Activated T-cell treated with anti-CD3 and anti-CD28 coated beads, Interleukin-2, amount 50 U/mL, for 24 hours (primary cell): ENCODE results near the gene PLEKHN1.

Experiments
- DNase-seq: peaks from one replicate; pipeline ENCODE4 v3.0.0-alpha.2; 2020
- H3K27ac Mint-ChIP-seq: 2 replicates; pipeline ENCODE4 v1.8.0; 2020; ENCODE audit warnings: mild to moderate bottlenecking, mixed read lengths
- H3K27me3 Mint-ChIP-seq: 2 replicates; pipeline ENCODE4 v1.8.0; 2020; ENCODE audit warnings: mixed read lengths
- H3K36me3 Mint-ChIP-seq: 2 replicates; pipeline ENCODE4 v1.8.0; 2020; ENCODE audit warnings: low read depth, mixed read lengths
- H3K4me1 Mint-ChIP-seq: 2 replicates; pipeline ENCODE4 v1.8.0; 2020; ENCODE audit warnings: low read depth, mixed read lengths
- H3K4me3 Mint-ChIP-seq: 2 replicates; pipeline ENCODE4 v1.8.0; 2020; ENCODE audit warnings: mild to moderate bottlenecking, moderate library complexity, mixed read lengths
- H3K9me3 Mint-ChIP-seq: 2 replicates; pipeline ENCODE4 v1.8.0; 2020; ENCODE audit warnings: mixed read lengths

The PLEKHN1 gene

GRCh38 chr1:925561-926421, 40.5 kb upstream of the PLEKHN1 start:
- H3K9me3 Mint-ChIP-seq, result no peaks in the 10 kb centered on the region
- H3K4me3 Mint-ChIP-seq, result peak overlapping the region; percentile 47
- DNase-seq, result no peak
- H3K36me3 Mint-ChIP-seq, result no peaks in the 10 kb centered on the region
- H3K4me1 Mint-ChIP-seq, result peaks cover 15% of the 10 kb centered on the region
- H3K27ac Mint-ChIP-seq, result no peak overlapping the region
- H3K27me3 Mint-ChIP-seq, result peaks cover 59% of the 10 kb centered on the region

- DNase-seq, result no peak
- Mint-ChIP-seq H3K9me3 (no peaks in the 10 kb centered on the region), H3K27ac (no peak overlapping the region), H3K4me3 (no peak overlapping the region), H3K36me3 (no peaks in the 10 kb centered on the region), H3K27me3 (peaks cover 55% of the 10 kb centered on the region), H3K4me1 (peaks cover 10% of the 10 kb centered on the region)
Measured at GRCh38 chr1:927234-927633, 39.0 kb upstream of the PLEKHN1 start.

GRCh38 chr1:927748-928147, 38.5 kb upstream of the PLEKHN1 start:
- peaks cover 50% of the 10 kb centered on the region for H3K27me3 Mint-ChIP-seq
- H3K27ac Mint-ChIP-seq, result no peak overlapping the region
- peaks cover 10% of the 10 kb centered on the region for H3K4me1 Mint-ChIP-seq

DNA sequence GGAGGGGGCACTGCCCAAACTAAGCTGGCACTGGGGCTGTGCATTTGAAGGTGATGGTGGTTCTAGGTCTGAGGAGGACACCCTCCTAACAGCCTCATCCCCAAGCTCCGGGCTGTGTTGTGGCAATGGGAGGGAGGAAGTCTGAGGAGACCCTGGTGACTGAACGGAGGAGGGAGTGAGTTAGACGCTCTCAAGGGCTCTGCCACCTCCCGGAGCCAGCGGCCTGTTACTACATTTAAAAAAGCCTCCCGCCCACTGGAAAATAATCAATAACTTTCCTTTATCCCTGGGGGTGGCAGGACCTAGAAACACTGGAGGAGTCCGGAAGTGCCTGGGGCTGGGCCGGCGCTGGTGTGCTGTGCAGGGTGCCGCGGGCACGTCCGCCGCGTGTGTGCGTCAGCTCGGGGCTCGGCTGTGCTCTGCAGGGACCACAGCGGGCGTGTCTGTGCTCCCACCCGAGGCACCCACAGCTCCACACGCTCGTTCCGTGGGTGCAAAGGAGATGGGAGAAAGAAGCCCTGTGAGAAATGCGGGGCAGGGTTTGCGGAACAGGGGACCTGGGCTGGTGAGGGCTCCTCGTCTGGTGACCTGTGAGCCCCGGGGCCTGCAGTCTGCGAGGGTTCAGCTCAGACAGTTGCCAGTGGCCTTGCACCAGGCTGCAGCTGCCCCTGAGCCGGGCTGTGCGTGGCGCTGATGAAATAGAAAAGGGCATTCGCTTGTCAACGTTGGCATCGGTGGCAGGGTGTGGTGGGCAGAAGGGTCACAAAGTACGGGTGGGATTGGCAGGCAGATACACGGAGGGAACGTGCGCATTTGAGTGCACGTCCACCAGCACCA, 37.2 kb upstream of the PLEKHN1 start:
- no peaks in the 10 kb centered on the region for H3K36me3 Mint-ChIP-seq
- H3K4me1 Mint-ChIP-seq, result peaks cover 3% of the 10 kb centered on the region
- H3K27ac Mint-ChIP-seq, result no peak overlapping the region

More at GRCh38 chr1:927748-928147, 38.5 kb upstream of the PLEKHN1 start:
- no peak for DNase-seq
- Mint-ChIP-seq H3K4me3 (no peak overlapping the region), H3K36me3 (no peaks in the 10 kb centered on the region), H3K9me3 (no peaks in the 10 kb centered on the region)

DNA sequence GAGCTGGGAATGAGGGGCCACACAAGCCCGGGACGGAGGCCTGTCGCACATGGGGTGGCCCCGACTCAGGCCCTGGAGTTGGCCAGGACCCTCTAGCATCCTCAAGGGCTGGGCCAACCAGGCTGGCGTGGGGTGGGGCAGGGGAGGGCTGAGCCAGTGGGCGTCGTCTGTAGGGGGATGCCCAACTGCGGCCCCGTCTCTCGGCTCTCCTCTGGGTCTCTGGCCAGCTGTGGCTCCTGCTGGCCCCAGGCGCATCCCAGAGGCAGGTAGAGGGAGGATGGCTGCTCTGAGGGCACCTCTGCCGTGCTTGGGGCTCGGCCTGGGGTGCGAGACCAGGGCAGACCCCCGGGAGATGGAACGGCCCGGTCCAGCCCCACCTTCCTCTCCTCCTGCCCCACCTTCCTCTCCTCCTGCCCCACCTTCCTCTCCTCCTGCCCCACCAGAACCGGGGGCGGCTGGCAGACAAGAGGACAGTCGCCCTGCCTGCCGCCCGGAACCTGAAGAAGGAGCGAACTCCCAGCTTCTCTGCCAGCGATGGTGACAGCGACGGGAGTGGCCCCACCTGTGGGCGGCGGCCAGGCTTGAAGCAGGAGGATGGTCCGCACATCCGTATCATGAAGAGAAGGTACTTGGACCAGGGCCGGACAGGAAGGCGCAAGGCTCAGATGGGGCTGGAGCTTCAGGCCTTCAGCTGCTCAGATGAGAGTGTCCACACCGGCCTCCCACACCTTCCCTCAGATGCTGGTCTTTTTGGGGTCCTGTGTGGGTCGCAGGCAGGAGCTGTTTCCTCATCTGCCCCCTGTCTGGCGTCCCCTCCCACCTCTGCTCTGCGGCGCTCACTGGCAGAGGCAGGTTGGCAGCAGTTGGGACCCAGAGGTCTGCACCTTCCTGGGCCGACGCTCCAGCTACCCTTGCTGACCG, 36.3 kb upstream of the PLEKHN1 start:
- H3K4me3 Mint-ChIP-seq, result no peak overlapping the region
- H3K9me3 Mint-ChIP-seq, result no peaks in the 10 kb centered on the region
- H3K27me3 Mint-ChIP-seq, result peaks cover 50% of the 10 kb centered on the region
- H3K36me3 Mint-ChIP-seq, result no peaks in the 10 kb centered on the region
- DNase-seq, result no peak
- no peak overlapping the region for H3K27ac Mint-ChIP-seq
- peaks cover 5% of the 10 kb centered on the region for H3K4me1 Mint-ChIP-seq

More for the DNA sequence above, 37.2 kb upstream of the PLEKHN1 start:
- Mint-ChIP-seq H3K27me3 (peaks cover 47% of the 10 kb centered on the region), H3K4me3 (no peak overlapping the region), H3K9me3 (no peaks in the 10 kb centered on the region)
- DNase-seq, result no peak

- no peak for DNase-seq
- Mint-ChIP-seq H3K27ac (no peak overlapping the region), H3K27me3 (peaks cover 55% of the 10 kb centered on the region), H3K9me3 (no peaks in the 10 kb centered on the region), H3K4me3 (no peak overlapping the region), H3K36me3 (no peaks in the 10 kb centered on the region), H3K4me1 (peaks cover 11% of the 10 kb centered on the region)
Measured at GRCh38 chr1:930633-931138, 35.6 kb upstream of the PLEKHN1 start.

GRCh38 chr1:931380-932172, 34.7 kb upstream of the PLEKHN1 start:
- DNase-seq, result no peak
- no peak overlapping the region for H3K27ac Mint-ChIP-seq
- H3K36me3 Mint-ChIP-seq, result no peaks in the 10 kb centered on the region
- peaks cover 9% of the 10 kb centered on the region for H3K4me1 Mint-ChIP-seq
- H3K9me3 Mint-ChIP-seq, result no peaks in the 10 kb centered on the region
- H3K4me3 Mint-ChIP-seq, result no peak overlapping the region
- H3K27me3 Mint-ChIP-seq, result peaks cover 48% of the 10 kb centered on the region

GRCh38 chr1:932173-932510, 34.1 kb upstream of the PLEKHN1 start:
- peaks cover 9% of the 10 kb centered on the region for H3K4me1 Mint-ChIP-seq
- H3K27me3 Mint-ChIP-seq, result peaks cover 48% of the 10 kb centered on the region
- H3K27ac Mint-ChIP-seq, result no peak overlapping the region
- H3K9me3 Mint-ChIP-seq, result no peaks in the 10 kb centered on the region
- no peak for DNase-seq
- H3K4me3 Mint-ChIP-seq, result no peak overlapping the region
- H3K36me3 Mint-ChIP-seq, result no peaks in the 10 kb centered on the region

GRCh38 chr1:932776-933602, 33.3 kb upstream of the PLEKHN1 start:
- no peak overlapping the region for H3K27ac Mint-ChIP-seq
- no peak for DNase-seq
- H3K27me3 Mint-ChIP-seq, result peaks cover 45% of the 10 kb centered on the region
- H3K9me3 Mint-ChIP-seq, result no peaks in the 10 kb centered on the region
- peaks cover 9% of the 10 kb centered on the region for H3K4me1 Mint-ChIP-seq
- H3K36me3 Mint-ChIP-seq, result no peaks in the 10 kb centered on the region
- H3K4me3 Mint-ChIP-seq, result no peak overlapping the region

- no peak for DNase-seq
- peaks cover 48% of the 10 kb centered on the region for H3K27me3 Mint-ChIP-seq
- no peaks in the 10 kb centered on the region for H3K9me3 Mint-ChIP-seq
- no peak overlapping the region for H3K27ac Mint-ChIP-seq
- no peaks in the 10 kb centered on the region for H3K36me3 Mint-ChIP-seq
- H3K4me1 Mint-ChIP-seq, result peaks cover 9% of the 10 kb centered on the region
- H3K4me3 Mint-ChIP-seq, result no peak overlapping the region
Measured at GRCh38 chr1:933603-933940, 32.7 kb upstream of the PLEKHN1 start.

GRCh38 chr1:934991-935750, 31.1 kb upstream of the PLEKHN1 start:
- Mint-ChIP-seq H3K9me3 (no peaks in the 10 kb centered on the region), H3K27me3 (peaks cover 51% of the 10 kb centered on the region), H3K4me1 (peaks cover 9% of the 10 kb centered on the region), H3K36me3 (no peaks in the 10 kb centered on the region), H3K27ac (no peak overlapping the region), H3K4me3 (no peak overlapping the region)
- no peak for DNase-seq

DNA sequence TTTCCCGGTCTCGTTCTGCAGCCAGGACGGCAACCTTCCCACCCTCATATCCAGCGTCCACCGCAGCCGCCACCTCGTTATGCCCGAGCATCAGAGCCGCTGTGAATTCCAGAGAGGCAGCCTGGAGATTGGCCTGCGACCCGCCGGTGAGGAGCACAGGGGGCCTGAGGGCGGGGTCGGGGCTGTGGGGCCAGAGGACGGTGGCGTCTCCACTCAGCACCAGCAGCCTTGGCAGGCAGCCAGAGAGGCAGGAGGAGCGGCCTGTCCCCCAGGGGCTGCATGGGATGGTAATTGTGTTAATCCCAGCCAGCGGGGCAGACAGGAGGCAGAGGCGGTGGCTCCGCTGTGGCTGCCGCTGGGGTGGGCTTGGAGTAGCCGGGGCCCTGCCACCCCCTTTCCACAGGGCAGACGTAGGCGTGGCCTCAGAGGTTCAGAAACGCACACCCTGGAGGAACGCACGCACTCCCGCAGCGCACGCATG, 30.5 kb upstream of the PLEKHN1 start:
- no peak overlapping the region for H3K4me3 Mint-ChIP-seq
- H3K9me3 Mint-ChIP-seq, result no peaks in the 10 kb centered on the region
- no peak for DNase-seq
- H3K36me3 Mint-ChIP-seq, result no peaks in the 10 kb centered on the region
- peaks cover 14% of the 10 kb centered on the region for H3K4me1 Mint-ChIP-seq
- no peak overlapping the region for H3K27ac Mint-ChIP-seq
- peaks cover 56% of the 10 kb centered on the region for H3K27me3 Mint-ChIP-seq
